ENCODE measurements around the gene CTNNBIP1.
"Not testable (repeated sequence)": the region's sequence is repeated elsewhere in the genome, so short reads cannot be mapped to it uniquely, and the experiment has no call there.

Gene CTNNBIP1

DNA sequence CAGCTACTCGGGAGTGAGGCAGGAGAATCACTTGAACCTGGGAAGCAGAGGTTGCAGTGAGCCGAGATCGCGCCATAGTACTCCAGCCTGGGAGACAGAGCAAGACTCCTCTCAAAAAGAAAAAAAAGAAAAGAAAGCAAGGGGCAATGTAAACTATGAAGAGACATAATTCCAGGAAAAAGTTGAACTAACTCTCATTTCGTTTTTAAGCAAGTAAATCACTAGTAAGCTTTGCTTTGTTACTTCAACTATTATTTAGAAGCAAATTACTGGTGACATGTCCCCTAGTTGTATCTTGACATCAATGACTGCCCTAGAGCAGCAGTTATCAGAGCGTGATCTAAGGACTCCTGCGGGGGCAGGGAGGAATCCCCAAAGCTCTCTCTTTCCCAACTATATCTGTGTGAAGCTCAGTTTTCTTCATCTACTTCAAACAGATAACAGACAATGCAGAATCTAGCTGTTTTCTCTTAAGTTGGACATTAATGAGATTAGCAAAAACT lies 105.0 kb downstream of the CTNNBIP1 start:
- DNase-seq (ENCODE audit: low spot score): no peak

- DNase-seq (ENCODE audit: low spot score): not testable (repeated sequence)
These were observed 106.8 kb downstream of the CTNNBIP1 start for GRCh38 chr1:9803003-9803918.

GRCh38 chr1:9801909-9802308 lies 108.2 kb downstream of the CTNNBIP1 start:
- DNase-seq (ENCODE audit: low spot score): no peak

Data from CD4-positive, alpha-beta T cell treated with Interleukin-6 at 100 ng/mL for 8 hours (primary cell).